ENCODE measurements around the gene ST13.

The ST13 gene

DNA sequence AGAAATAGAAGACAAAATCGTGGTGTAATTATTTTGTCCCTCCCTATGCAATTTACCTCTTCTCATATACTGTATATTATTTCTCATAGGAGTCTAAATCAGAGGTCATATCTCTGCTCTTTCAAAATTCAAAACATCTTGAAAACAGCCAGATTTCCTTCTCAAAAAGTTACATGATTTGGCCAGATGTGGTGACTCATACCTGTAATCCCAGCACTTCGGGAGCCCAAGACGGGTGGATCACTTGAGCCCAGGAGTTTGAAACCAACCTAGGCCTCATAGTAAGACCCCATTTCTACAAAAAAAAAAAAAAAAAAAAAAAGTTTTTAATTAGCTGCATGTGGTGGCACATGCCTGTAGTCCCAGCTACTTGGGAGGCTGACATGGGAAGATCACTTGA, 34.4 kb upstream of the ST13 start:
- H3K4me1 ChIP-seq (ENCODE audit: control insufficient read depth in 2 of 2, insufficient read depth in 1 of 2, low read depth in 1 of 2, low read length in 2 of 2) = no peaks in the 10 kb centered on the region
- no CpG with 5 or more reads among the region's 3 CpGs for WGBS, 2 donors (ENCODE audit: extremely low coverage in 2 of 2, insufficient read length in 2 of 2, insufficient replicate concordance in 1 of 2)
- H3K9me3 ChIP-seq (replicated peaks in 1 of 2; ENCODE audit: control insufficient read depth in 2 of 2, insufficient read depth in 1 of 2, low read depth in 1 of 2, low read length in 2 of 2) = no peaks in the 10 kb centered on the region
- H2BK12ac ChIP-seq (ENCODE audit: low read length) = no peak overlapping the region
- no peak overlapping the region for H2AK5ac ChIP-seq (ENCODE audit: low read depth, low read length)
- no peak overlapping the region for H3K4me2 ChIP-seq (ENCODE audit: insufficient read depth, low read length, poor library complexity, severe bottlenecking)
- no peak overlapping the region for H3K18ac ChIP-seq (ENCODE audit: low read length)
- no peak overlapping the region for H3K27ac ChIP-seq (replicated peaks; ENCODE audit: low read length)
- no peak overlapping the region for H2BK15ac ChIP-seq (ENCODE audit: low read length)
- H3K4ac ChIP-seq (ENCODE audit: low read length) = no peak overlapping the region
- H3K14ac ChIP-seq (ENCODE audit: low read length) = no peak overlapping the region
- DNase-seq (ENCODE audit: low spot score) = no peak
- H4K8ac ChIP-seq (ENCODE audit: low read depth, low read length) = no peak overlapping the region
- H3K79me1 ChIP-seq (ENCODE audit: low read depth, low read length) = no peaks in the 10 kb centered on the region
- no peak overlapping the region for H2AFZ ChIP-seq (ENCODE audit: low read length)
- no peak overlapping the region for H4K91ac ChIP-seq (ENCODE audit: low read depth, low read length, poor library complexity)
- H3K36me3 ChIP-seq (replicated peaks in 1 of 2; ENCODE audit: control insufficient read depth in 2 of 2, insufficient read depth in 2 of 2, low read length in 2 of 2) = peaks cover 9 to 66% of the 10 kb centered on the region in 2 donors
- H3K9ac ChIP-seq (ENCODE audit: low read depth, low read length, poor library complexity) = no peak overlapping the region
- H3K4me3 ChIP-seq (ENCODE audit: low read length in 2 of 2) = no peak overlapping the region
- no peak overlapping the region for H3K23ac ChIP-seq (ENCODE audit: low read depth, low read length, poor library complexity)
- no peak overlapping the region for H2BK5ac ChIP-seq (ENCODE audit: low read length)
- H3K27me3 ChIP-seq (ENCODE audit: control insufficient read depth in 3 of 3, insufficient read depth in 3 of 3, low read depth in 1 of 3, low read length in 3 of 3) = no peaks in the 10 kb centered on the region
- H2BK120ac ChIP-seq (ENCODE audit: low read depth, low read length) = no peak overlapping the region

DNA sequence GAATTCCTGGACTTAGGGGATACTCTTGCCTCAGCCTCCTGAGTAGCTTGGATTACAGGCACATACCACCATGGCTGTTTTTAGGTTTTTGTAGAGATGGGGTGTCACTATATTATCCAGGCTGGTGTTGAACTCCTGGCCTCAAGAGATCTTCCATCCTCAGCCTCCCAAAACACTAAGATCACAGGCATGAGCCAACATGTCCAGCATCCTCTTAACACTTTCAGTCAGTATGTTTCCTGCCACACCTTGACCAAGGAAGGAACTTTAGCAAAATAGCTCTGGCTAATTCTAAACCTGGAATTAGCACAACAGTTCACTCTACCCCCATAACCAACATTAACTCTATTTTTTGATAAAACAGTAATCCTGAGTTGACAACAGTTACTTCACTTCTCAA, 32.7 kb upstream of the ST13 start:
- no peak overlapping the region for H3K18ac ChIP-seq (ENCODE audit: low read length)
- H2BK5ac ChIP-seq (ENCODE audit: low read length) = no peak overlapping the region
- no peak overlapping the region for H4K91ac ChIP-seq (ENCODE audit: low read depth, low read length, poor library complexity)
- H2BK15ac ChIP-seq (ENCODE audit: low read length) = no peak overlapping the region
- no peak for DNase-seq (ENCODE audit: low spot score)
- H3K4ac ChIP-seq (ENCODE audit: low read length) = no peak overlapping the region
- no peaks in the 10 kb centered on the region for H3K79me1 ChIP-seq (ENCODE audit: low read depth, low read length)
- H3K27me3 ChIP-seq (ENCODE audit: control insufficient read depth in 3 of 3, insufficient read depth in 3 of 3, low read depth in 1 of 3, low read length in 3 of 3) = no peaks in the 10 kb centered on the region
- peaks cover 9 to 82% of the 10 kb centered on the region in 2 donors for H3K36me3 ChIP-seq (replicated peaks in 1 of 2; ENCODE audit: control insufficient read depth in 2 of 2, insufficient read depth in 2 of 2, low read length in 2 of 2)
- H3K23ac ChIP-seq (ENCODE audit: low read depth, low read length, poor library complexity) = no peak overlapping the region
- H3K14ac ChIP-seq (ENCODE audit: low read length) = no peak overlapping the region
- H3K4me3 ChIP-seq (ENCODE audit: low read length in 2 of 2) = no peak overlapping the region
- no peak overlapping the region for H2AK5ac ChIP-seq (ENCODE audit: low read depth, low read length)
- H3K4me2 ChIP-seq (ENCODE audit: insufficient read depth, low read length, poor library complexity, severe bottlenecking) = no peak overlapping the region
- H3K4me1 ChIP-seq (ENCODE audit: control insufficient read depth in 2 of 2, insufficient read depth in 1 of 2, low read depth in 1 of 2, low read length in 2 of 2) = no peaks in the 10 kb centered on the region
- H4K8ac ChIP-seq (ENCODE audit: low read depth, low read length) = no peak overlapping the region
- no peak overlapping the region for H3K27ac ChIP-seq (replicated peaks; ENCODE audit: low read length)
- H2BK12ac ChIP-seq (ENCODE audit: low read length) = no peak overlapping the region
- no peak overlapping the region for H2BK120ac ChIP-seq (ENCODE audit: low read depth, low read length)
- H3K9ac ChIP-seq (ENCODE audit: low read depth, low read length, poor library complexity) = no peak overlapping the region
- no peaks in the 10 kb centered on the region for H3K9me3 ChIP-seq (replicated peaks in 1 of 2; ENCODE audit: control insufficient read depth in 2 of 2, insufficient read depth in 1 of 2, low read depth in 1 of 2, low read length in 2 of 2)
- H2AFZ ChIP-seq (ENCODE audit: low read length) = no peak overlapping the region

DNA sequence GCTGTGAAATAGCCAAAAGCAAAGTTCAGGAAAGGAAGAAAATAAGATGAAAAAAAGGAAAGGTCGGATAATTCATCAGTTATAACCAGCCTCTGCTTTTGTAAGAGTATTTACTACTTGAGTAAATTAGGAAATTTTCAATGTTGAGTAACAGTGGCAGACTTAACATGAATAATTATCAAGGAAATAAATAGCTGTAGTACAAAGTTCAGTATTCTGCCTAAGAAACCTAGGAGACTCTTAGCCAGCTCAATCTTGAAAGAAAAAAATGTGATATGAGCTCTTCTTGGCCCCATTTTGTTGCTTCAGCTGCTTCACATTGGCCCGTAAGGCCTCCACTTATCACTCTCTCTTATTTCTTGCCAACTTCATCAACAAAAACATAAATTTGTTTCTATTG, 22.5 kb upstream of the ST13 start:
- Histone ChIP-seq H3K9me3 (replicated peaks in 1 of 2; ENCODE audit: control insufficient read depth in 2 of 2, insufficient read depth in 1 of 2, low read depth in 1 of 2, low read length in 2 of 2) (no peaks in the 10 kb centered on the region), H3K27me3 (ENCODE audit: control insufficient read depth in 3 of 3, insufficient read depth in 3 of 3, low read depth in 1 of 3, low read length in 3 of 3) (no peaks in the 10 kb centered on the region), H3K18ac (ENCODE audit: low read length) (no peak overlapping the region), H3K4ac (ENCODE audit: low read length) (no peak overlapping the region), H4K91ac (ENCODE audit: low read depth, low read length, poor library complexity) (no peak overlapping the region), H4K8ac (ENCODE audit: low read depth, low read length) (no peak overlapping the region), H3K14ac (ENCODE audit: low read length) (no peak overlapping the region), H3K23ac (ENCODE audit: low read depth, low read length, poor library complexity) (no peak overlapping the region), H2AFZ (ENCODE audit: low read length) (no peak overlapping the region), H3K4me3 (ENCODE audit: low read length in 2 of 2) (no peak overlapping the region), H3K9ac (ENCODE audit: low read depth, low read length, poor library complexity) (no peak overlapping the region), H3K36me3 (replicated peaks in 1 of 2; ENCODE audit: control insufficient read depth in 2 of 2, insufficient read depth in 2 of 2, low read length in 2 of 2) (peaks cover 10 to 68% of the 10 kb centered on the region in 2 donors), H2BK15ac (ENCODE audit: low read length) (no peak overlapping the region), H2BK5ac (ENCODE audit: low read length) (no peak overlapping the region), H2BK120ac (ENCODE audit: low read depth, low read length) (no peak overlapping the region), H3K4me2 (ENCODE audit: insufficient read depth, low read length, poor library complexity, severe bottlenecking) (no peak overlapping the region), H3K79me1 (ENCODE audit: low read depth, low read length) (no peaks in the 10 kb centered on the region), H2BK12ac (ENCODE audit: low read length) (no peak overlapping the region), H3K27ac (replicated peaks; ENCODE audit: low read length) (no peak overlapping the region), H2AK5ac (ENCODE audit: low read depth, low read length) (no peak overlapping the region), H3K4me1 (ENCODE audit: control insufficient read depth in 2 of 2, insufficient read depth in 1 of 2, low read depth in 1 of 2, low read length in 2 of 2) (no peaks in the 10 kb centered on the region)
- WGBS, 2 donors (ENCODE audit: extremely low coverage in 2 of 2, insufficient read length in 2 of 2, insufficient replicate concordance in 1 of 2) = no CpG with 5 or more reads among the region's 2 CpGs
- no peak for DNase-seq (ENCODE audit: low spot score)

DNA sequence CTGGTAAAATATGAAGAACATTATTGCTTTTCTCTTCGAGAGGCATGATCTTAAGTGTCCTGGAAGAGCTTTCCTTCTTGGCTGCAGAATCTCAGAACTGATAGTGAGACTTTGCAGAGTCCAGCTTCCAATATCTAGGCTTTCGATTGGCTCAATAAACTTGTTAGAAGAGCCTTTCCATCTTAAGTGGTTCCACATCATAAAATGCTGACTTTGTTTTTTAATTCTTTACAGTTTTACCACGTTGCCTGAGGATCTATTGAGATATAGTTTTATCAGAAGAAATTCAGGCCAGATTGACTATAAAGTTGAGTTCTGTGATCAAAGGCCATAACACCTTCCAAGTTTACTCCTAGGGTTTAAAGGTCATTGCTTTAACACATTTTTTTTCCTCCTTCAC, 21.0 kb upstream of the ST13 start:
- Histone ChIP-seq H3K79me1 (ENCODE audit: low read depth, low read length) (no peaks in the 10 kb centered on the region), H3K36me3 (replicated peaks in 1 of 2; ENCODE audit: control insufficient read depth in 2 of 2, insufficient read depth in 2 of 2, low read length in 2 of 2) (peaks cover 8 to 64% of the 10 kb centered on the region in 2 donors), H3K4me2 (ENCODE audit: insufficient read depth, low read length, poor library complexity, severe bottlenecking) (no peak overlapping the region), H4K8ac (ENCODE audit: low read depth, low read length) (no peak overlapping the region), H3K4me3 (ENCODE audit: low read length in 2 of 2) (no peak overlapping the region), H3K4me1 (ENCODE audit: control insufficient read depth in 2 of 2, insufficient read depth in 1 of 2, low read depth in 1 of 2, low read length in 2 of 2) (no peaks in the 10 kb centered on the region), H2BK120ac (ENCODE audit: low read depth, low read length) (no peak overlapping the region), H2AK5ac (ENCODE audit: low read depth, low read length) (no peak overlapping the region), H3K23ac (ENCODE audit: low read depth, low read length, poor library complexity) (no peak overlapping the region), H2BK15ac (ENCODE audit: low read length) (no peak overlapping the region), H3K14ac (ENCODE audit: low read length) (no peak overlapping the region), H2AFZ (ENCODE audit: low read length) (no peak overlapping the region), H3K18ac (ENCODE audit: low read length) (no peak overlapping the region), H2BK12ac (ENCODE audit: low read length) (no peak overlapping the region), H4K91ac (ENCODE audit: low read depth, low read length, poor library complexity) (no peak overlapping the region), H3K9ac (ENCODE audit: low read depth, low read length, poor library complexity) (no peak overlapping the region), H3K9me3 (replicated peaks in 1 of 2; ENCODE audit: control insufficient read depth in 2 of 2, insufficient read depth in 1 of 2, low read depth in 1 of 2, low read length in 2 of 2) (no peaks in the 10 kb centered on the region), H3K27me3 (ENCODE audit: control insufficient read depth in 3 of 3, insufficient read depth in 3 of 3, low read depth in 1 of 3, low read length in 3 of 3) (no peaks in the 10 kb centered on the region), H3K4ac (ENCODE audit: low read length) (no peak overlapping the region), H2BK5ac (ENCODE audit: low read length) (no peak overlapping the region), H3K27ac (replicated peaks; ENCODE audit: low read length) (no peak overlapping the region)
- no CpG with 5 or more reads among the region's 3 CpGs for WGBS, 2 donors (ENCODE audit: extremely low coverage in 2 of 2, insufficient read length in 2 of 2, insufficient replicate concordance in 1 of 2)
- DNase-seq (ENCODE audit: low spot score) = no peak
